ENCODE data around the gene RAPGEF5. TPM values are rescaled to one million over a fixed set of nuclear protein-coding genes. Genes with fewer than 3 reads are reported as not detected.
"Not testable (repeated sequence)": the region's sequence is repeated elsewhere in the genome, so short reads cannot be mapped to it uniquely, and the experiment has no call there.

Gene RAPGEF5
- total RNA-seq, 2 experiments from 2014 or later = 0.21 to 0.40 TPM

DNA sequence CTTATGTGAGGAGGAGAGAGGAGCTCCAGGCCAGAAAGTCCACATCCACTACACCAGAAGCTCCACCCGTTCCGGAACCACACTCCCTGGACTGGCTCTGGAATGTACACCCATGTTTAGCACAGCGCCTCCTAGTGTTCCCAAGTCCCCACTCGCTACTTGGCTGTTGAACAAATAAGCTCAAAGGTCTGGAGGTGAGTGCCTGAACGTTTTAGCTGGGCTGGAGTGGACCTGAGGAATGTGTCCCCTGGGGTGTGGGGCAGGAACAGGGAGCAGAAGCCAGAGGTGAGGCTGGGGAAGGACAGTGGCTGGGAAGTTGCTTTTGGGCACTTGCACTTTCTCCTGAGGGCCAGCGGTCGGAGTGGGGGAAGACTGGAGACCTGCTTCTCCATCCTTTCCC, 247.2 kb downstream of the RAPGEF5 start:
- intact Hi-C loops (cut with micrococcal nuclease) = loop anchor here (1.0 to 10.0 kb wide), 5 partner anchors 145 to 391 kb away; partner anchors contain the start of gene STEAP1B
- Mint-ChIP-seq H3K27me3 (ENCODE audit: low read depth) (peaks cover 2% of the 10 kb centered on the region), H3K4me3 (no peak overlapping the region), H3K4me1 (ENCODE audit: low read depth) (no peaks in the 10 kb centered on the region), H3K27ac (no peak overlapping the region), H3K9me3 (no peaks in the 10 kb centered on the region), H3K36me3 (ENCODE audit: low read depth) (no peaks in the 10 kb centered on the region)
- CTCF ChIA-PET = interaction anchor here (0.6 to 4.3 kb wide), 40 partner anchors 10 to 538 kb away, joined by 3 to 24 read pairs (median 4); no protein-coding TSS in a partner anchor
- DNase-seq = peak; percentile 44

DNA sequence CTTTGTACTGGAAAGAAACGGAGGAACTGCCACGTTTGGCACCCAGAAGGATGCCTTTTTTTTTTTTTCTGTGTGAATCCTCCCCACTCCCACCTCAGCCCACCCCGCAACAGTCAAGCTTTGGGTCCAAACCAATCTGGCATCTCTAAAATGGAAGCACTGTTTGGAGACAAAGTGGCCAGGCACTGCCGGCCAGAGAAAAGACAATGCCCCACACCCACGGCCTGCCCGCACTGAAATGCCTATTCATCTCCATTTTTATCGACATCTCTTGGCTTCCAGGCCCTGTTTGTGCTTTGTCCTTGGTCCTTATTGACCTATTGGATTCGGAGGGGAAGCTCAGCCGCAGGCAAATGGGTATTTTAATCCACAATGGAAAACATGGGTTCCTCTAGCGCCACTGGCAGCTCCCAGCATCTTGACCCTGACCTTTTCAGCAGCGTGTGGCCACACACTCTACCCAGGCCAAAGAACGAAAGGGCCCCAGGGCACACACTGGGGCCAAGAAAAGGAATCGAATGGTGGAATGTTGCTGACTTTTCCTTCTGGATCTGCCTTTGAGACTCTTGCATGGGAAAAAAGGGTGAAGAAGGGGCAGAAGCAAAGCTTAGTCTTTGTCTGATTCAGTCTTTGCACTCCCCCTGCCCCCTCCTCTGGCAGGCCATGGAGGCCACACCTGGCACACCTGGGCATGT, 248.7 kb downstream of the RAPGEF5 start:
- H3K27me3 Mint-ChIP-seq (ENCODE audit: low read depth) = peaks cover 2% of the 10 kb centered on the region
- no peak overlapping the region for H3K4me3 Mint-ChIP-seq
- CTCF ChIA-PET = interaction anchor here (0.9 to 4.3 kb wide), 5 partner anchors 16 to 392 kb away, joined by 3 to 23 read pairs (median 4); partner anchors contain the start of gene STEAP1B
- intact Hi-C loops (cut with micrococcal nuclease) = no loop called here
- peaks cover 3% of the 10 kb centered on the region for H3K4me1 Mint-ChIP-seq (ENCODE audit: low read depth)
- H3K36me3 Mint-ChIP-seq (ENCODE audit: low read depth) = no peaks in the 10 kb centered on the region
- no peaks in the 10 kb centered on the region for H3K9me3 Mint-ChIP-seq
- no peak overlapping the region for H3K27ac Mint-ChIP-seq
- no peak for DNase-seq

DNA sequence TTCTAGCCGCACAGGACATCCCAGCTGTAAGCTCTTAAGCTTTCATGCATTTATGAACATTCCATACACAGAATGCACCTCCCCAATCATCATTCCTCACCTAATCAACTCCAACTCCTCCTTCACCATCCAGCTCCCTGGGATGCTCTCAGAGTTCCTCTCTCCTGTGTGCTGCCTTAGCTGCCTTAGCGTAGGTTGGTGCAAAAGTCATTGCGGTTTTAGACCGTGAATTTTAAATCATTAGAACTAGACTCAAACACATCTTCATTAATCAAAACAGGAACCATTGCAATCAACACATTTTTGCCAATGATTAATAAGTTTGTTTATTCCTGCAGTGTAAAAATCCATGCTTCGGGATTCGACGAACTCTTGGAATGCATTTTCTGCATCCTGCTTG, 251.4 kb downstream of the RAPGEF5 start:
- H3K9me3 Mint-ChIP-seq = no peaks in the 10 kb centered on the region
- intact Hi-C loops (cut with micrococcal nuclease) = no loop called here
- peaks cover 6% of the 10 kb centered on the region for H3K4me1 Mint-ChIP-seq (ENCODE audit: low read depth)
- H3K27ac Mint-ChIP-seq = no peak overlapping the region
- CTCF ChIA-PET = interaction anchor here (0.7 to 1.5 kb wide), 2 partner anchors 377 to 384 kb away, joined by 3 read pairs; no protein-coding TSS in a partner anchor
- DNase-seq = no peak
- H3K36me3 Mint-ChIP-seq (ENCODE audit: low read depth) = no peaks in the 10 kb centered on the region
- H3K27me3 Mint-ChIP-seq (ENCODE audit: low read depth) = peaks cover 7% of the 10 kb centered on the region
- no peak overlapping the region for H3K4me3 Mint-ChIP-seq

DNA sequence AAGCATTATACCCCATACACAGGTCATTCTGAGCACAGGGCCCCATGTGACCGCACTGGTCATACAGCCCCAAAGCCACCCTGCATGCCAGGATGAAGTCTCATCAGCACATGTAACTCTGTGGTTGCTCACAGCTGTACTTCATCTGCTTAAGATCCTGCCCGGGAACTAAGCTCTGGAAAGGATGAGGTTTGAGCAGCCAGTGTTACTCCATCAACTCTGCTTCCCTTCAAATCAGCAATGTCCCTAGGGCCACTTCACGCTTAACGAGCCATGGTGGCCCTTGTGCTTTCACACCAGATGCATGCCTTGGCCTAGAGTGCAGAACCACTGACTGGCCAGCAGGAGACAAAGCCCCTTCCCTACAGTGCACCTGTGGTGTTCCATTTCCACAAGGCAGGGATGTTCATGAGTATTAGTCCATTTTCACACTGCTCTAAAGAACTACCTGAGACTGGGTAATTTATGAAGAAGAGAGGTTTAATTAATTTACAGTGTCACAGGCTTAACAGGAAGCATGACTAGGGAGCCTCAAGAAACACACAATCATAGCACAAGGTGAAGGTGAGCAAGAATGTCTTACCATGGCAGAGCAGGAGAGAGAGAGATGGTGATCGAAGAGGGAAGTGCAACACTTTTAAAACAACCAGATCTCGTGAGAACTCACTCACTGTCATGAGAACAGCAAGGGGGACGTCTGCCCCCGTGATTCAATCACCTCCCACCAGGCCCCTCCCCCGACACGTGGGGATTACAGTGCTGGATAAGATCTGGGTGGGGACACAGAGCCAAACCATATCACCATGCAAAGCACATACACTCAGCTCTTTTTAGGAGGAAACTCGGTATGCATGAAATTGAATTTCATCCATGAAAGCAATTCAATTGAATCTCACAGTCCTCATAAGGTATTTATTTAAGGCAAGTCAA, 262.3 kb downstream of the RAPGEF5 start:
- intact Hi-C loops (cut with micrococcal nuclease) = no loop called here
- Mint-ChIP-seq H3K36me3 (ENCODE audit: low read depth) (no peaks in the 10 kb centered on the region), H3K27ac (no peak overlapping the region), H3K27me3 (ENCODE audit: low read depth) (peaks cover 4% of the 10 kb centered on the region), H3K9me3 (no peaks in the 10 kb centered on the region), H3K4me1 (ENCODE audit: low read depth) (no peaks in the 10 kb centered on the region), H3K4me3 (no peak overlapping the region)
- no peak for DNase-seq
- CTCF ChIA-PET = interaction anchor here (1.2 to 1.6 kb wide), 2 partner anchors 9 to 12 kb away, joined by 5 to 11 read pairs; no protein-coding TSS in a partner anchor

DNA sequence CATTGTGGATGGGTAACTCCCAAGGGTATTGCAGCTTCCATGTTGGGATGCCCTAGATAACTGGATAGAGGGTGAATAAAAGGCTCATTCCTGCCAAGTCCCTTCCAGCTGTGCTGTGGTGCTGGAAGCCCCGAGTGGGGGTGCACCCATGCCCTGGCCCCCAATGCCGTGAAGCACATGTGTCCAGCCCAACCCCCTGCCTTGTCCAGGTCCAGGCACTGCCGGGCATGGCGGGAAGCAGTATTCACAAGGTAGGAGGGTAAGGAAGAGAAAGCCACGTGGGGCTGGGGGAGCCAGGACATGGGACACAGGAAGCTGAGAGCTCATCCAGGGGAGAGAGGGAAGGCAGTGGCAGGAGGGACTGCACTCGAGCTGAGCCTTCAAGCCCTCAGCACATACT, 263.0 kb downstream of the RAPGEF5 start:
- Mint-ChIP-seq H3K27me3 (ENCODE audit: low read depth) (peaks cover 4% of the 10 kb centered on the region), H3K36me3 (ENCODE audit: low read depth) (no peaks in the 10 kb centered on the region), H3K4me3 (no peak overlapping the region), H3K9me3 (no peaks in the 10 kb centered on the region), H3K27ac (no peak overlapping the region), H3K4me1 (ENCODE audit: low read depth) (no peaks in the 10 kb centered on the region)
- CTCF ChIA-PET = interaction anchor here (1.2 to 1.6 kb wide), 3 partner anchors 9 to 19 kb away, joined by 5 to 11 read pairs (median 5); no protein-coding TSS in a partner anchor
- DNase-seq = no peak
- intact Hi-C loops (cut with micrococcal nuclease) = no loop called here

DNA sequence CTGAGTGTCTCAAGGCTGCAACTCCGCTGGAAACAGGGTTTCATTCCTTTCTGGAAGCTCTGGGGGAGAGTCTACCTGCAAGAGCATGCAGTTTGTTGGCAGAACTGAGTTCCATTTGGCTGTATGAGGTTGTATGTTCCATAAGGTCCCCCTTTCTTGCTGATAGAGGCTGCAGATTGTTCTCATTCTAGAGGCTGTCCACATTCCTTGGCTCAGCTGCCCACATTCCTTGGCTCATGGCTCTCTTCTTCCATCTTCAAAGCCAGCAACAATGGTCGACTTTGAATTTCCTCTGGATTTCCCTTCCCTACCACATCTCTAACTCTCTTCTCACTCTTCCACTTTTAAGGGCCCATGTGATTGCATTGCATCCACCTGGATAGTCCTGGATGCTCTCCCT, 264.0 kb downstream of the RAPGEF5 start:
- Mint-ChIP-seq H3K27ac (no peak overlapping the region), H3K36me3 (ENCODE audit: low read depth) (no peaks in the 10 kb centered on the region), H3K9me3 (no peaks in the 10 kb centered on the region), H3K27me3 (ENCODE audit: low read depth) (peaks cover 4% of the 10 kb centered on the region), H3K4me3 (no peak overlapping the region), H3K4me1 (ENCODE audit: low read depth) (no peaks in the 10 kb centered on the region)
- no peak for DNase-seq
- intact Hi-C loops (cut with micrococcal nuclease) = no loop called here
- CTCF ChIA-PET = interaction anchor here (1.4 to 1.6 kb wide), 2 partner anchors 10 to 18 kb away, joined by 5 to 11 read pairs; no protein-coding TSS in a partner anchor

DNA sequence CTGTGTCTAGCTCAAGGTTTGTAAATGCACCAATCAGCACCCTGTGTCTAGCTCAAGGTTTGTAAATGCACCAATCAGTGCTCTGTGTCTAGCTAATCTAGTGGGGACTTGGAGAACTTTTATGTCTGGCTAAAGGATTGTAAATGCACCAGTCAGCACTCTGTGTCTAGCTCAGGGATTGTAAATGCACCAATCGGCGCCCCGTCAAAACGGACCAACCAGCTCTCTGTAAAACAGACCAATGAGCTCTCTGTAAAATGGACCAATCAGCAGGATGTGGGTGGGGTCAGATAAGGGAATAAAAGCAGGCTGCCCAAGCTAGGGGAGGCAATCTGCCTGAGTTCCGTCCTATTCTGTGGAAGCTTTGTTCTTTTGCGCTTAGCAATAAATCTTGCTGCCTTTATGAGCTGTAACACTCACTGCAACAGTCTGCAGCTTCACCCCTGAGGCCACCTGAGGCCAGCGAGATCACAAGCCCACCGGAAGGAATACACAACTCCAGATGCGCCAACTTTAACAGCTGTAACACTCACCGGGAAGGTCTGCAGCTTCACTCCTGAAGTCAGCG, 265.9 kb downstream of the RAPGEF5 start:
- H3K4me3 Mint-ChIP-seq; H3K9me3 Mint-ChIP-seq; H3K27ac Mint-ChIP-seq; intact Hi-C loops (cut with micrococcal nuclease); DNase-seq; H3K4me1 Mint-ChIP-seq (ENCODE audit: low read depth); H3K27me3 Mint-ChIP-seq (ENCODE audit: low read depth); H3K36me3 Mint-ChIP-seq (ENCODE audit: low read depth): not testable (repeated sequence)
- CTCF ChIA-PET = interaction anchor here (0.6 to 0.8 kb wide), 2 partner anchors 9 to 73 kb away, joined by 4 read pairs; no protein-coding TSS in a partner anchor

DNA sequence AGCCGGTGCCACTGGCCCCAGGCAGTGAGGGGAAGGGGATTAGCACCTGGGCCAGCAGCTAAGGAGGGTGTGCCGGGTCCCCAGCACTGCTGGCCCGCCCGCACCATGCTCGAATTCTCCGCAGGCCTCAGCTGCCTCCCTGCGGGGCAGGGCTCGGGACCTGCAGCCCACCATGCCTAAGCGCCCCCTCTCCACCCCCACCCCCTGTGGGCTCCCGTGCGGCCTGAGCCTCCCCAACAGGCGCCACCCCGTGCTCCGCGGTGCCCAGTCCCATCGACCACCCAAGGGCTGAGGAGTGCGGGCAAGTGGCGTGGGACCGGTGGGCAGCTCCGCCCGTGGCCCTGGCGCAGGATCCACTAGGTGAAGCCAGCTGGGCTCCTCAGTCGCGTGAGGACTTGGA, 266.4 kb downstream of the RAPGEF5 start:
- intact Hi-C loops (cut with micrococcal nuclease) = no loop called here
- Mint-ChIP-seq H3K4me1 (ENCODE audit: low read depth) (no peaks in the 10 kb centered on the region), H3K27ac (no peak overlapping the region), H3K4me3 (no peak overlapping the region), H3K36me3 (ENCODE audit: low read depth) (no peaks in the 10 kb centered on the region), H3K27me3 (ENCODE audit: low read depth) (peaks cover 4% of the 10 kb centered on the region), H3K9me3 (no peaks in the 10 kb centered on the region)
- CTCF ChIA-PET = interaction anchor here (0.6 kb wide), 1 partner anchor 72 kb away, joined by 4 read pairs; no protein-coding TSS in a partner anchor
- no peak for DNase-seq

DNA sequence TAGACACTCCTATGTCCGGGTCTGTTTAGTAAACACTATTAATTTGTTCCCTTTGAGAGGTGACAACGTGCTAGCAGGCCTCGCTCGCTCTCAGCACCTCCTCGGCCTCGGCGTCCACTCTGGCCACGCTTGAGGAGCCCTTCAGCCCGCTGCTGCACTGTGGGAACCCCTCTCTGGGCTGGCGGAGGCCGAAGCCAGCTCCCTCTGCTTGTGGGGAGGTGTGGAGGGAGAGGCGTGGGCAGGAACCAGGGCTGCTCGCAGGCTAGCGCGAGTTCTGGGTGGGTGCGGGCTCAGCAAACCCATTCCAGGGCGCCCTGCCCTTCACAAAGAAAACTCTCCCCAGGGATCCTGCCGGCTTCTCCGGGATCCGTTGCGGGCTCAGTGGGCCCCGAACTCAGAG, 266.8 kb downstream of the RAPGEF5 start:
- H3K4me1 Mint-ChIP-seq (ENCODE audit: low read depth) = no peaks in the 10 kb centered on the region
- peaks cover 4% of the 10 kb centered on the region for H3K27me3 Mint-ChIP-seq (ENCODE audit: low read depth)
- H3K36me3 Mint-ChIP-seq (ENCODE audit: low read depth) = no peaks in the 10 kb centered on the region
- H3K4me3 Mint-ChIP-seq = no peak overlapping the region
- intact Hi-C loops (cut with micrococcal nuclease) = no loop called here
- CTCF ChIA-PET = interaction anchor here (0.8 kb wide), 1 partner anchor 8 kb away, joined by 5 read pairs; no protein-coding TSS in a partner anchor
- H3K27ac Mint-ChIP-seq = no peak overlapping the region
- no peak for DNase-seq
- H3K9me3 Mint-ChIP-seq = no peaks in the 10 kb centered on the region

DNA sequence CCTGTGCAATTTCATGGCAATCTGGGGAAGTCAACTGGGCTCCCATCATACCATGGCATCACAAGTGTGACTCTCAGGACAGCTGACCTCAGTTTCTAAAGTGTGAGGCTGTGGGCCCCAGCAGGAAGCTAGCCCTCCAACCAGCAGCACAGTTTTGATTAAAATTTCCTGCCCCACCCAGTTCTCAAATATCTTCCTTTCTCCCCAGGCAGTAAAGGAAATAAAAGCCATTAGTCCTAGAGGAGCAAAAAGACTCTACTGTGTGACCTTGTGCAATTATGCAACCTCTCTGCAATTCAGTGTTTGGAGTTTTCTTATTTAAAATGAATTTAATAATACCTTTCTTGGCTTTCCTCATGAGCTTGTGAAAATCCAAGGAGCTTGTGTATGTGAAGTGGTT, 268.1 kb downstream of the RAPGEF5 start:
- intact Hi-C loops (cut with micrococcal nuclease) = no loop called here
- H3K27ac Mint-ChIP-seq = no peak overlapping the region

DNA sequence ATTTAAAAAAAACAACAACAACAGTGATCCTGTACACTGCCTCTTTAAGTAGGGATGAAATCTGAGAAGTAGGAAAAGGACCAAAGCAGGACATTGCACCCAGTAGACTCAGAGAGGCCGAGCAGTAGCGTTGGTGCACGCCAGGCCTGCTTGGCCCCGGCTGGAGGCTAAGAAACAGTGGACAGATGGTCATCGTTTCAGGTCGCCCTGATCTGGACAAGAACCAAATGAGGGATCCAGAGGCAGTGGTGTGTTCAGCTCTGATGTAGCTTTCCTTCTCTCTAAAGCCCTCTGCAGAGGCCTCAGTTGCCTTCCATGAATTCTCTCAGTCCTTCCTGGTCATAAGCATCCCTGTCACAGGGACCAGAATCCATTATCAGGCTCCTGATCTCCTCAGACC, 269.1 kb downstream of the RAPGEF5 start:
- no peaks in the 10 kb centered on the region for H3K9me3 Mint-ChIP-seq
- CTCF ChIA-PET = no interaction called here
- H3K36me3 Mint-ChIP-seq (ENCODE audit: low read depth) = no peaks in the 10 kb centered on the region
- intact Hi-C loops (cut with micrococcal nuclease) = no loop called here
- no peak overlapping the region for H3K27ac Mint-ChIP-seq
- DNase-seq = no peak
- no peak overlapping the region for H3K4me3 Mint-ChIP-seq
- peaks cover under 1% of the 10 kb centered on the region for H3K27me3 Mint-ChIP-seq (ENCODE audit: low read depth)
- H3K4me1 Mint-ChIP-seq (ENCODE audit: low read depth) = no peaks in the 10 kb centered on the region

More for the DNA sequence above, 268.1 kb downstream of the RAPGEF5 start:
- no peak for DNase-seq
- no peaks in the 10 kb centered on the region for H3K9me3 Mint-ChIP-seq
- H3K4me1 Mint-ChIP-seq (ENCODE audit: low read depth) = no peaks in the 10 kb centered on the region
- CTCF ChIA-PET = interaction anchor here (0.9 to 1.2 kb wide), 2 partner anchors 12 to 21 kb away, joined by 3 to 4 read pairs; no protein-coding TSS in a partner anchor
- H3K36me3 Mint-ChIP-seq (ENCODE audit: low read depth) = no peaks in the 10 kb centered on the region
- H3K4me3 Mint-ChIP-seq = no peak overlapping the region
- peaks cover 4% of the 10 kb centered on the region for H3K27me3 Mint-ChIP-seq (ENCODE audit: low read depth)
